ENCODE data around the gene DIS3L2.
"Not testable (repeated sequence)": the region's sequence is repeated elsewhere in the genome, so short reads cannot be mapped to it uniquely, and the experiment has no call there.

The DIS3L2 gene

DNA sequence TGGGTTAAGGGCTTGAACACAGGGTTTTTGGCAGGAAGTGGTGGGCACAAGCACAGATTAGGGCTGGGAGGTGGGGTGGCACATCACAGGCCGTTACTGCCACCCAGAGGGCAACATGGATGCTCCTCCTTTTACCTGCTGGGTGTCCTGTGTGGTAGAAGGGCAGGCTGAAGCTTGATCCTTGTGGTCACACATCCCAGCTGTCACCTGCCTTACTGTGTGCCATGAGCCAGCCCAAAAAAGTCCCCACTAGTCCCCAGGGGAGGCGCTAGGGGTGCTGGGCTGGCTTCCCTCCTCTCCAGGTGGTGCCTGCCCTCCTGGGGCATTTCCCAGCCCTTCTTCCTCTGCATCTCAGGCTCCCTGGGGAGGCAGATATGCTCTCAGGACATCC is 366.5 kb downstream of the DIS3L2 start:
- DNase-seq = no peak

DNA sequence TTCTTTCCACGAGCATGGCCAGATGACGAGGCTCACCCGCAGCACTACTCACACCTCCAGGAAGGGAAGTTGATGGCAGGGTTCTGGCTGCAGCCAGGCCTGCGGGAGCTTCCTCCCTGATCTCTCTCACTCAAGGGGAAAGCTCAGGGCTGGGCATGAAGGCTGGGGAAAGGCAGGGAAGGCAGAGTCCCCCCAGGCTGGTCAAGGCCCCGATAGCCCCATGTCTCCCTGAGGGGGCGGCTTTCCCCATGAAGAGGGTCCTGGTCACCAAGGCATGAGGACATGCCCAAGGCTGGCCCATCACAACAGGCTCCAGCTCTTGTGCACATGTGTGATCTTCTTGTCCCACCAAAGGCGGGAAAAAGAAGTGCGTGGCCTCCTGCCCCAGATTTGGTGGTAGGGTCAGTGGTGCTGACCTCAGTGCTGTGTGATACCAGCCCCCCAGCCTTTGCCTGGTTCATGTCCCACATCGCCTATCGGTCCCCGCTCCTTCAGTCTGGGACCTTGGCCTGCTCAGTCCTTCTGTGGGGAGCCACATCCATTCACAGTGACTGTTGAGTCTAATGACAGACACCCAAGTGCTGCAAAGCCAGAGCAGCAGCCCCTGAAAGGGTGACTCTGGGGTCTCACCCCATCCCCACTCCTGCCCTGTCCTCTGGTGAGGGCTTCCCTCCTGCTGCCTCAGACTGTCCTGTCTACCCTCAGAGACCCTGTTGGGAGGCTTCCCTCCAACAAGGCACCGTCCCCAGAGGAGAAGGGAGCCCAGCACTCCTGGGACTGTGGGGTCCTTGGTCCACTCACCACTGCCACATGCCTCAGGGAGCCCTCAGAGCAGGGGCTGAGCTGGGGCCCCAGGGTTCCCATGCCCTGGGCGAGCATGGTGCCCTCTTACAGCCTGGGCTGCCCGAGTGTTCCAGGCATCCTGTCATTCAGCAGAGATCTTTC is 367.3 kb downstream of the DIS3L2 start:
- DNase-seq = no peak

DNA sequence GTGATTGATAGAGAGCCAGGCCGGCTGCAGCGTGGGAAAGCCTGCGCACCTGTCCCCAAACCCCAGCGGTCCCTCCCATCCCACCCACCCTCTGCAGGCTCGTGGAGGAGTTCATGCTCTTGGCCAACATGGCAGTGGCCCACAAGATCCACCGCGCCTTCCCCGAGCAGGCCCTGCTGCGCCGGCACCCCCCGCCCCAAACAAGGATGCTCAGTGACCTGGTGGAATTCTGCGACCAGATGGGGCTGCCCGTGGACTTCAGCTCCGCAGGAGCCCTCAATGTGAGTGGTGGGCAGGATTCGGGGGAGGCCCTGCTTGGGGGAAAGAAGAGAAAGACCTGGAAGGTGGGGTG is 368.2 kb downstream of the DIS3L2 start:
- DNase-seq = no peak

DNA sequence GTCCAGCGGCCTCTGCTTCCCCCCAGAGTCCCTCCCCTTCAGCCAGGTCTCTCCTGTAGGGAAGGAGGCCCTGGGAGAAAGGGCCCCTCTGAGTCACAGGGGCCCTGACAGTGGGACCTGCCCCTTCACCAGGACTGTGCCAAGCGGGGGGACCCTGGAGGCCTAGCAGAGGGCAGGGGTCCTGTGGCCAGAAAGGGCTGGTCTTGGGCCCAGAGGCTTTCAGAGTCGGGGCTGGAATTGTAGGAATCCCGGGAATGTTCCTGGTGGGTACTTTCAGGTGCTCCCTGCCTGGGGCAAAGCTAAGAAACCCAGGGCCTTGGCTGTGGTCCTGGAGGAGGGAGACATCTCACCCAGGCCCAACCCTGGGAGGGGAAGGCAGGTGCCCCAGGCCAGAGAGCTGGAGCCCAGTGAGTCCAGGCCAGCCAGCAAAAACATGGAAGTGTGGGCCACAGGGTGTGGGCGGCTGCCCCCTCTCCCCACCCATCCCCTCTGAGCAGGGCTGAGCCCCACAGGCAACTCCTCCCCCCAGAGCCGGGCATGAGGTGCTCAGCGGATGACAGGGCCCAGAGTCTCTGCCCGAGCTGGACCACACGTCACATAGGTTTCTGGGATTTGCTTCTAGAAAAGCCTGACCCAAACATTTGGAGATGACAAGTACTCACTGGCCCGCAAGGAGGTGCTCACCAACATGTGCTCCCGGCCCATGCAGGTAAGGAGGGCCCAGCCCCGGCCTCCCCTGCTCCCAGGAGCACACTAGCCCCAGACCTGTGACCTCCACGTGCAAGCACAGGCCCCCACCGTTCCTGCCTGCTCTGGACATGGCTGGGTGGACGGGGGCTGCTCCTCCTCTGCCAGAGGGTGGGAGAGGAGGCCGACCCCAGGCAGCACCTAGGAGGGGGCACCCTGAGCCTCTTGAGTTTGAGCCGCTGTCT is 368.8 kb downstream of the DIS3L2 start:
- no peak for DNase-seq

DNA sequence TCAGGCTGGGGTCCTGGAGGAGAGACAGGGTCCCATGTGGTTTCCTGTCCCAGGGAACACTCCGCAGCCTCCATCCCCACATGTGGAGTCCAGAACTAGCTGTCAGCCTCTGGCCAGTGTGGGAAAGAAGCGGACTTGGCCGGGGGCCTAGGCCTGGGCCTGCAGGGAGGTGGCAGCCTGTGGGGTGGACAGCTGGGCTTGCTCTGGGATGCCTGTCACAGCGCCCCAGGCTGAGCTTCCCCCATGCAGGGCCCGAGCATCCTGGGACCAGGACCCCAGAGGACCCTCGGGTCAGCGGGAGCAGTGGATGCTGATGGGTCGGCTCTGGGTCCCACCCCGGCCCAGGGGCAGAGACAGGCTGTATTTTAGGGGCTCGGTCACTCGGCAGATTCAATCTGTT is 369.5 kb downstream of the DIS3L2 start:
- DNase-seq = not testable (repeated sequence)

DNA sequence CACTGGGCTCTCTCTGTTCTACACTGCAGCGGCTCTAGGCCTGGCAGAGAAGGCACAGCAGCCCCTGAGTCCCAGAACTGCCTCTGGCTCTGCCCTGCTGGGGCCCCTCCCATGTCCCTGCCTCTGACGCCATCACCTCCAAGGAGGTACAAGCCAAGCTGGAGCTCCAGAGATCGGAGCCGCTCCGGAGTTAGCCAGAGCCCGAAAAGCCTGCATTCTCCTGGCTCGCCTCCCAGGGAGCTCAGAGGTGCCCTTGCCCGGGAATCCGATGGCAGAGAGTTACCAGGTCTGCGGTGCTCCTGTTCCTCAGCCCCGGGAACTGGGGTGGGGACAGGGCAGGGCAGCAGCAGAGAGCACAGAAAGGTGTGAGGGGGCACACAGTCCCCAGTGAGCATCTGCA is 370.1 kb downstream of the DIS3L2 start:
- not testable (repeated sequence) for DNase-seq

DNA sequence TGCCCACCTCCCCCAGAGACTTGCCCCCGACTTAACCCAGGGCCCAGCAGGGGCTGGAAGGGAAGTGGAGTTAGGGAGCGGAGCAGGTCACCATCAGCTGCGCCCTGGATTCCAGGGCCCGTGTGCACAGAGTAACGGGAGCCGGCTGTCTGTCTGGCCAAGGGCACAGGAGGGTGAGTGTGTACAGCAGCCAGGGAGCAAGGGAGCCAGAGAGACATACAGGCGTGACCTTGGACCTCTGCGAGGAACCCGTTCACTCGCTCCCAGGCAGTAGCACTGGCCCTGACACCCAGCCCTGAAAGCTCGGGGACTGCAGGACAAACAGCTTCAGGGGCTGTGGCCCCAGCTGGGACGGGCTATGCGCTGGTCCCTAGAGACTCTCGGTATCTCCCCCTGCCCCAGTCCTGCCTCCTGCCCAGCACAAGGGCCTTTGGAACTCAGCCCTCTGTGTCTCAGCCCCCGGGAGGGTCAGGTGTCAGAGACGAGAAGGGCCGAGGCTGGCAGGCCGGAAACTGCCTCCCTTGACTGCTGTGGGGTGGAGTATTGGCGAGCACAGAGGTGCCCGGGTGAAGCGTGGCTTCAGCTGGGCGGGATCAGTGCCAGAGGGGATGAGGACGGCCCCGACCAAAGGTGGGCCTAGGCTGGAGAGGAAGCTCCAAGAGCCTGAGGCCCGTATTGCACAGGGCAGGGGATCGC is 370.9 kb downstream of the DIS3L2 start:
- DNase-seq = not testable (repeated sequence)

DNA sequence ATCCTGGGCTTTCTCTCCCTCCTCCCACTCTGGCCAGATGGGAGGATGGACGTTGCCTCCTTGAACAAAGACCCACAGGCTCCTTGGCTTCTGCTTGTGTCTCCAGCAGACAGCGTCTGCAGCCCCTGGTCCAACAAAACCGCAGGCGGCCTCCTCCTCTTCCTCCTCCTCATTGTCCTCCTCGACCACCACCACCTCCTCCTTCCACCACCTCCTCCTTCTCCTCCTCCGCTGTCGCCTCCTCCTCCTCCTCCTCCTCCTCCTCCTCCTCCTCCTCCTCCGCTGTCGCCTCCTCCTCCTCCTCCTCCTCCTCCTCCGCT is 371.4 kb downstream of the DIS3L2 start:
- no peak for DNase-seq

DNA sequence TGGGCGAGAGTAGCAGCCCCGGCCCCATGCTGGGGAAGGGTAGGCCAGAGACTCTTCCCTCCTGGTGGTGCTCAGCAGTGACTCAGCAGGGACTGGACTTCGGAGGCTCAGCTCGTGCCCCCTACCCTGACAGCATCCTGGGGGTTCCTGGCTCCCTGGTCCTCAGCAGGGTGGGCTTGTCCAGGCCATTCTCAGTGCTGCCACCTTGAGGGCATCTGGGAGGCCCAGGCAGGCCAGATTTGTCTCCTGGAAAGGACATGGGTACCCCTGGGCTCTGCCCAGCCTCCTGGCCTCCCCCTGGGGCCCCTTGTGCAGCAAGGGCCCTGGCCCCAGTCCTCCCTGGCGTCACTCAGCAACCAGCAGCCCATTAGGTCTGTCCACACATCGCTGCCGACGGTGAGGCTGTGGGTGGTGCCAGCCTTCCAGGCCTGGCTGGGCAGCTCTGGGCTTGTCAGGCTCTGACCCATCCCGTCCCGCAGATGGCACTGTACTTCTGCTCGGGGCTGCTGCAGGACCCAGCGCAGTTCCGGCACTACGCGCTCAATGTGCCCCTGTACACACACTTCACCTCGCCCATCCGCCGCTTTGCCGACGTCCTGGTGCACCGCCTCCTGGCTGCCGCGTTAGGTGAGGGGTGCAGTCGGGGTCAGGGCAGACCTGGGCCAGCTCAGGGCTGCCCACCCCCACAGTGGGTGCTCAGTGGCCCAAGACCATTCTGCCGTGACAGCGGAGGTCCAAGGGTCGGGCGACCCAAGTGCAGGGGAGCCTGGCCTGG is 372.0 kb downstream of the DIS3L2 start:
- no peak for DNase-seq

DNA sequence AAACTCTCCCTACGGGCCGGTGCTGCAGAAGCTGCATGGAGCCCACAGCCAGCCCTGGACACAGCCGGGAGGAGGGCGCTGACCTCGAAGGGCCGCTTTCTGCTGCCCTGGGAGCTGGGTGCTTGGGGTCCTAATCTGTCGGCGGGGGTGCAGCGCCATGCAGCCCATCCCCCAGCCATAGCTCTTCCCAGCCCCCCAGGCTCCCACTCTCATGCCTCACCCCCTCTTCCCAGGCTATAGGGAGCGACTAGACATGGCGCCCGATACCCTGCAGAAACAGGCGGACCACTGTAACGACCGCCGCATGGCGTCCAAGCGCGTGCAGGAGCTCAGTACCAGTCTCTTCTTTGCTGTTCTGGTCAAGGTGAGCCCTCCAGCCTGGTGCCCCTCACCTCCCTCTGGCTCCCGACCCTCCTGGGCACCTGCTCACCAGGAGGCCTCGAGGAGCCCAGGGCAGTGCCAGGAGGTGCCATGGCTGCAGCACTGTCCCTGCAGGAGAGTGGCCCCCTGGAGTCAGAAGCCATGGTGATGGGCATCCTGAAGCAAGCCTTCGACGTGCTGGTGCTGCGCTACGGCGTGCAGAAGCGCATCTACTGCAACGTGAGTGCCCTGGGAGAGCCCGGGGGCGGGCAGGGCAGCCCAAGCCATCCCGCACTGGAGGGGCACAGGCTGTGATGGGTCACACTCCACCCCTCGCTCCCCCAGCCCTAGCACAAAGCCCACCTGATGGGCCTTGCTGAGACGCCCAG is 372.8 kb downstream of the DIS3L2 start:
- DNase-seq = not testable (repeated sequence)

DNA sequence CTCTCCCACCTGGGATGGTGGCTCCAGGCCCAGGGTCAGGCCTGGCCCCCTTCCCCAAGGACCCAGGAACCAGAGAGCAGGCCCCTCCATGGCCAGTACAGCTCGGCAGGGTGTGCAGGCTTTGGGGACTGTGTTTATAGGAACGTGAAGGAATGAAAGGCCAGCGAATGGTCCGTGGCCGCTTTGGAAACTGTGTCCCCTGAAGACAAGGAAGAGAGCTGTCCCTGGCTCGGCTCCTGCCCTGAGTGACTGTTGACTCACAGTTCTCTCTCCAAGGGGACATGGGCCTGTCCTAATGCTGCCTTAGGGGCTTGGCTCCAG is 373.3 kb downstream of the DIS3L2 start:
- DNase-seq = not testable (repeated sequence)

DNA sequence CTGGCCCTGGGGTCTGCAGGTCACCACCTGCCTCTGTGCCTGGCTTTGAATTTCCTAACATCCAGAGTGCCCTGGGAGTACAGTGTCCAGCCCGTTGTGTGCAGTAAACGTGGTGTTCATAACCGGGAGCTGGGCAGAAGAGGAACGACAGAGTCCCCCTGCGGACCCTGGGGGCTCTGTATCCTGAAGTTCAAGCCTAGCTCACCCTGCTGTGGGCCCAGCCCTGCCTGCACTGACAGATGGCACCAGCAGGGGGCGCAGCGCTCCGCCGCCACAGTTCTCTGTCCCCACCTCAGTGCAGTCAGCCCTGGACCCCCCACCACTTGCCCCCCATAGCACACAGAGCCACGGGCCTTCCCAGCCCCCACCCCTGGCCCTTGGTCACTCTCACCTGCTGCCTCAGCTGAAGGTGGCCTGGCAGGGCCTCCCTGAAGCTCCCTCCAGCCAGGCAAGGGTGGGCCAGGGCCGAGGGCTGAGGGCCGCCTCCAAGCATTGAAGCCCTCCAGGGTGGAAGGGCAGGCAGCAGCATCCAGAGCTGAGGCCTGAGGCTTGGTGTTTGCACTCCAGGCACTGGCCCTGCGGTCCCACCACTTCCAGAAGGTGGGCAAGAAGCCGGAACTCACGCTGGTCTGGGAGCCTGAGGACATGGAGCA is 373.8 kb downstream of the DIS3L2 start:
- DNase-seq = not testable (repeated sequence)

DNA sequence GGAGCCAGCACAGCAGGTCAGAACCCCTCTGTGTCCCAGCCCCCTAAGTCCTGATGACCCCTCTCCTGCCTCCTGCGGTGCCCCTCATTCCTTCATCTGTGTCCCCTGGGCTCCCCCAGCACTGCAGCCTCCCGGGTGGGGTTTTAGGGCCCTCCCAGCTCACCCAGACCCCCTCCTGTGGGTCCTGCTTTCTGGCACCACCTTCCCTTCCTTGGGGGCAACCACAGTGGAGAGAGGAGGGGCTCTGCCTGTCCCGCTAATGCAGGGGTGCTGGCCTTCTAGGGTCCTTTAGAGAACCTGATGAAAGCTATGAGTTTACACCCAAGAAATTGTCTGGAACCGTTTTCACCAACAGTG is 374.3 kb downstream of the DIS3L2 start:
- DNase-seq = no peak

DNA sequence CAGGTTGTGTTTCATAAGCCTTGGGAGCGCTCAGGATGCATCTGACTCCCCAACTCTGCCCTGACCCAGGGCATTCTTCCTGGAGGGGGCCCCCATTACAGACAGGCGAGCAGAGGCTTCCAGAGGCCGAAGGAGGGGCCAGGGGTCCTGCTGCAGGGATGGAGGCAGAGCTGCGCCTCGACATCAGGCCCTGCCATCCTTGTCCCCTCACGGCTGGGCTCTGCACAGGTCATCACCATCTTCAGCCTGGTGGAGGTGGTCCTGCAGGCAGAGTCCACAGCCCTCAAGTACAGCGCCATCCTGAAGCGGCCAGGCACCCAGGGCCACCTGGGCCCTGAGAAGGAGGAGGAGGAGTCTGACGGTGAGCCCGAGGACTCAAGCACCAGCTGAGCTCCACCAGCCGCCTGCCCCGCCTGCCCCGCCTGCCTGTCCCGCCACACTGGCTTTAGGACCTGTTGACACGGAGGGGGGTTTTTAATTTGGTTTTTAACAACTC is 374.8 kb downstream of the DIS3L2 start:
- DNase-seq = no peak

DNA sequence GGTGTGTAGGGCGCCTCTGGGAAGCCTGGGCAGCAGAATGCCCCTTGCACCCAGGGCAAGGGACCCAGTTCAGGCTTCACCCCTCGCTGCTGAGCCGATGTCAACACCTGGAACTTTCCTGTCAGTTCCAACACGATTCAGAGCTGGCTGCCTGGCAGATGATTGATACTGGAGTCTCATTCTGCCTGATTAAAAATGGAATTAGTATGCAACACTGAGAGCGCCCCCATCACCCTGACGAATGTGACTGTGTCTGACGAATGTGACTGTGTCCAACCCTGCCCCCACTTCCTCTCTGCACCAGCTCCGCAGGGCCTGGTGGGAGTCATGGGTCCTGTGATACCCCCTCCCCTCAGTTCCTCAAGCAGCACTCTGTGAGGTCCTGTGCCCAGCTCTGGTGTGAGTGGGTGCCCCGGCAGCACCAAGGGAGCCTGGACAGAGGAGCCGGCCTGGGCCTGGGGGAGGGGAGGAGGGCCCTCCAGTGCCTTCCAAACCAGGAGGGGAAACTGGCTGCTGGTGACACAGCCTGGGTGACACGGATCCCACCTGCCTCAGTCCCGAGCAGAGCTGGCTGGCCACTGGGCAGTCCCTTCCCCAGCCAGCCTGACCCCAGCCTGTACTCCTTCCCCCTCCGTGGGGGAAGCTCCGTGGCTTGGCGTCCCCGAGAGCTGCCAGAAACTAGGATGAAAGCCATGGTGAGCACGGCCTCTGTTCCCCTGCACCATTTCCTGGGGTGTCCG is 375.6 kb downstream of the DIS3L2 start:
- DNase-seq = no peak

DNA sequence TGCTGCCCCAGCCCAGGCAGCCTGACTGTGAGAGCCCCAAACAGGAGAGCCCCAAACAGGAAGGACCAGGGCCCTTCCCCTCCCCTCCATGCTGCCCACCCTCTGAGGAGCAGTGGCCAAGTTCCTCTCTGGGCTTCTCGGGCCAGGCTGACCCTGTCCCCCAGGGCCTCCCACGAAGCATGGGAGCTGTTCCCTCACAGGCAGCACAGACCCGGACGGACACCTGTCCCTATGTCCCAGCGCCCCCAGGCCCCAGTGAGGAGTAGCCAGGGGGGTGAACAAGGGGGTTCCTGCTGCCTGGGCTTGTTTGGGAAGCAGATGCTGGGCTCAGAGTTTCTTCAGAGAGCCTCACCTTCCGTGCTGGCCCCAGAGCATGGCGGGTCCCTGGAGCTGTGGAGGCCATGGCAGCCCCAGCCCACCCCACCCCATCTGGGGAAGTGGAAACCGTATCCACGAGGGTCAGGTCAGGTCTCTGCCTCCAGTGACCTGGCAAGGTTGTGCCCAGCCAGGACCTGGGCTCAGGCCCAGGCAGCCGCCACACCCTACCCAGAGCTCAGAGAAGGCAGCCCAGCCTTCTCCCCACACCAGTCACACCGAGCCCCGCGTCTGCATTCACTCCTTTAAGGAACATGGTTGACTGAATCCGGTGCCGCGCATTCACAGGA is 376.7 kb downstream of the DIS3L2 start:
- DNase-seq = not testable (repeated sequence)

DNA sequence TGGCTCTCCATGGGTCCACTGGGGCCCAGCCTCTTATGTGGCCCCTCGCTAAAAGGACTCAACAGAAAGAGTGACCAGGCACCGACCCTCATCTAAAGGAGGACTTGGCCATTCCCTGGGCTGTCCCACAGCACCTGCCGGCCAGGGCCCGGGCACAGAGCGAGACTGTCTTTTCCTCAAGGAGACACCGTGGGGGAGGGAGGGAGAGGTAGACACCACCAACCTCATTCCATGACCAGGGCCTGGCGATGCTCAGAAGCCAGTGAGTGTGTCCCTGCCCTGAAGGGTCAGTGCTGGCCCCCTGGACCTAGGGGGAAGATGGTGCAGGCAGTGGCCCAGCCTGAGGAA is 377.2 kb downstream of the DIS3L2 start:
- no peak for DNase-seq

DNA sequence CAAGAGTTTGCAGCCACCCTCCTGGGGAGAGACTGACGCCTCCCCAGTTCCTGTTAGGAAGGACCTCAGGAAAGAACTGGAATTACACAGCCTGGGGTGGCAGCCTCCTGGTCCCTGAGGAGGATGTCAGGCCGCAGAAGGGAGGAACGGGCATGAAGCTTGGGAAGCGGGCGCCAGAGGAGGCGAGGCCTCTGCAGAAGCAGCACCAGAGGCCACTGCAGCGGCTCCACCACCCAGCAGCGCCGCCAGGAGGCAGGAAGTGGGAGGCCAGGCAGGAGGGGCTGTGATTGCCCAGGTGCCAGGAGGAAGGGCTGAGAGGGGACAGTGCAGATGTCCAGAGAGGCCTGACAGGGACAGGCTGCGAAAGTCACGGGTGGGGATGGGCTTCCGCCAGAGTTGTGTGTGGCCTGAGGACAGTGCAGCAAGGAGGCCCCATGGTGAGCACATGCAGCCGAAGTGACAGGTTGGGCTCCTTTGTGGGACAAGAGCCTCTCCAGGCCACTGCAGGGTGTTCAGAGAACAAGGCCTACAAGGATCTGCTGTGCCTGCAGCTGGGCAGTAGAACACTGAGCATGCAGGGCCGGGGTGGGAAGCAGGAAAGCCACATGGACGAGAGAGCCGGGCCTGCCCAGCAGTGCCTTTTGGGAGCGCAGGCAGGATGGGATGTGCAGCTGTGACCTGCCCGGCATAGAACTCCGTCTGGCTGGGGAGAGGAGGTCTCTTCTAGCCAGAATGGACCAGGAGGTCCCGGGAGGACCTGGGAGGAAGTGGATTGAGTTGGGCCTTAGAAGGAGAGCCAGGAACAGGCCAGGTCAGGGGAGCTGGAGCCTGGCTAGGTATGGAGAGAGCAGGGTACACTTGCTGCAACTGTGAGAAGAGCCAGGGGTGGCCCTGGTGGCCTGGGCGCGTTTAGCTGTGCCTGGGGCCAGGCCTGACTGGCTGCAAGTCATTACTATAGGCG is 377.9 kb downstream of the DIS3L2 start:
- no peak for DNase-seq
